Stimulated activated CD8-positive, alpha-beta memory T cell treated with anti-CD3 and anti-CD28 coated beads, Interleukin-15, amount 100 ng/mL, for 48 hours (primary cell): ENCODE measurements around the gene CLEC2L.

Experiments
- DNase-seq, 2 donors: peaks; one replicate each; pipeline ENCODE4 v3.0.0-alpha.2; 2020; ENCODE audit warnings: low read depth in 2 of 2

Gene CLEC2L

GRCh38 chr7:139575338-139575680 is 51.8 kb downstream of the CLEC2L start:
- DNase-seq: no peak

- no peak for DNase-seq
These were observed 52.9 kb downstream of the CLEC2L start for GRCh38 chr7:139576179-139576973.

DNA sequence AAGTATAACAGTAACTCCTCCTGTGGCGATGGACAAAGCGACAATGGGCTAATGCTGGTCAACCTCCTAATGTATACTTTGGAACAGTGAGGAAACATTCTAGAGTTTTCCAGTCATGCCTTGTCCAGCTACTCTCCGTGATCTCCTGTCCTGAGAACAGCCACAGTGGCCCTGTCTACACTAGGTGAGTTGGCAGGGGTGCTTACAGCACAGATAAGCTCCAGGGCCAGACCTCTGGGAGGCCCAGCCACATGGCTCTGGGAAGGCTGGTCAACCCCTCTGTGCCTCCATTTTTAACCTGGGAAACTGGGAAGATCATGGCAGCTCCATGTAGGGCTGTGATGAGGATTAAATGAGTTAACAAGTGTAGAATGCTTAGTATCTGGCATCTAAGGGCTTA is 57.0 kb downstream of the CLEC2L start:
- no peak for DNase-seq

DNA sequence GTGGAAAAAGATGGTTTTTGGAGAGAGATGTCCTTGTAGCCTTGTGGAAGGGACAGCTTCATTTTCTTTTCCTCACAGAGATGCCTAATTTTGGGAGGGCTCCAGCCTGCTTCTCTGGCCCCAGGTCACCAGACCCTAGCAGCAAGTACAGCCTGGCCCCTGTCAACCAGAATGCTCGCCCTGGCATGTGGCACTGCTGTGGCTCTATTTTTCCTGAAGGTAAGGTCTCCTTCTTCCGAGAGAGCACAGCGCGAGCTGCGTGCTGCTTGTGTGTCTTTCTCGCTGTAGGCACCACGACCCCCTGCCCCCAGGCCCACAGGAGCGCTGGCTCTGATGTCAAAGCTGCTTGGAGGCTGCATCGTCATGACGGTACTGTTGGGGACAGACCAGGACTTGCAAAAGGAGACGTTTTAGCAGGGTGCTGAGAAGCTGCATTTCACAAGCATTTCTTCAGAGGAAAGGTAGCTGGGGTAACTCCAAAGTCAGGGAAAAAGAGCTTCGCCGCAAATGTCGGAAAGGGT is 58.7 kb downstream of the CLEC2L start:
- DNase-seq: no peak

- DNase-seq: no peak
These were observed 59.2 kb downstream of the CLEC2L start for GRCh38 chr7:139582671-139583155.

DNA sequence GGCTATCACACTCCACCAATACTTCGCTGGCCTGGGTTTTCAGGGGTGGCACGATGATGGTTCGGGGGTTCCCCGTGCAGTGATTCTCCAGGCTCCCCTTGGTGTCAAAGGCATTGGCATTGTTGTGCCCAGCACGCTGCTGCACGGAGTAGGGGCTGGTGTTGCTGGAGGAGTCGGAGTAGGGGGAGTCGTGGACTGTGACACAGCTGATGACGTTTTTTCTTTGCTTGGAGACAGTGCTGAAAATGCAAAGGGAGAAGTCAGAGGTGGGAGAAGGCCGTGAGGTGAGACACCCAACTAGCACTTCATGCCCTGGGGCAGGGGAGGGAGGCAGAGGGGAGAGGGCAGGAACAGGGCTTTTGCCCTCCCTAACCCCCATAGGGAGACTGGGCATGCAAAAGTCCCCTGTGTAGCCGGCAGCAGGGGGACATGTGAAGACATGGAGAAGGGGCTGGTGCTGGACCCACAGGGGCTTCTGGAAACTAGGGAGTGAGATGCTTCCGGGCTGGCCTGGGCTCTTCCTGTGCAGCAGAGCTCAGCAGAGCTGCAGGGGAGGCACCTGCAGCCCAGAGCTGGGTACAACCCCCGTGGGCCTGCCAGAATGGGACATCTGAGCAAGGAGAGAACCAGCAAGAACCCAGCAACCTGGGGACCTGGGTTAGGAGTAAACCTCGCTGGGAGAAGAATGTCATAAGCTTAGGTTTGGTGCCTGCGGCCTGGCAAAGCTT is 60.5 kb downstream of the CLEC2L start:
- no peak for DNase-seq

DNA sequence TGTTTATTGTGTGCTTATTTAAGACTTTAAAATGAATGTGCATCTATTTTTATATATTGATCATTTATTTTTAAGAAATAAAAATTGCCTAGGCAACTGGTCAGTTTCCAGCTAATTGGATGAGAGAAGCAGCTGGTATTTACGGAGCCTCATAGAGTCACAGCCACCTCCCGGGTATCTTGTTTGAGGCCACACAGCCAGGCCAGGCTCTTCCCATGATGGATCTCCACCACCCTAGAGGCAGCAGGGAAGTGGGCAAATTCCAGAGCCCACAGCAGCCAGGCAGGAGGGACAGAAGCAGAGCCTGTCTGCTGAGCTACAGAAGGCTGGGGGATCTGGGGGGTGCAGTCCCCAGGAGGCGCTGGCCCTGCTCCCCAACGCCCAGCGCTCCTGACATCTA is 61.6 kb downstream of the CLEC2L start:
- no peak for DNase-seq

DNA sequence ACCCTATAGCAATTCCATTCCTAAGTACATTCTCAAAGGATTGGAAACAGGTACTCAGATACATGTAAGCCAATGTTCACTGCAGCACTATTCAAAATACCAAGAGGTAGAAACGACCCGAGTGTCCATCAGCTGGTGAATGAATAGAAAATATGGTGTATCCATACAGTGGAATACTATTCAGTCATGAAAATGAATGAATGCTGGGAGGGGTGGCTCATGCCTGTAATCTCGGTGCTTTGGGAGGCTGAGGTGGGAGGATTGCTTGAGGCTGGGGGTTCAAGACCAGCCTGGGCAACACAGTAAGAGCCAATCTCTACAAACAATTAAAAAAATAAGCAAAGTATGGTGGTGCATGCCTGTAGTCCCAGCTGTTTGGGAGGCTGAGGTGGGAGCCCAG is 62.8 kb downstream of the CLEC2L start:
- no peak for DNase-seq

DNA sequence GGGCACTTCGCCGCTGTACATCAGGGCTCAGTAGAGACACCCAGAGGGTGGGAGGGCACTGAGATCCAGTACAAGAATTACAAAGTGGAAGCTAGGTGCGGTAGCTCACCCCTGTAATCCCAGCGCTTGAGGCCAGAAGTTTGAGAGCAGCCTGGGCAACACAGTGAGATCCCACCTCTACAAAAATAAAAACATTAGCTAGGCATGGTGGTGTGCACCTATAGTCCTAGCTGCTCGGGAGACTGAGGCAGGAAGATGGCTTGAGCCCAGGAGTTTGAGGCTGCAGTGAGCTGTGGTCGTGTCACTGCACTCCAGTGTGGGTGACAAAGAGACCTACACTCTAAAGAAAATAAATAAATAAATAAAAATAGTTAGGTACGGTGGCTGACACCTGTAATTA is 64.0 kb downstream of the CLEC2L start:
- no peak for DNase-seq

DNA sequence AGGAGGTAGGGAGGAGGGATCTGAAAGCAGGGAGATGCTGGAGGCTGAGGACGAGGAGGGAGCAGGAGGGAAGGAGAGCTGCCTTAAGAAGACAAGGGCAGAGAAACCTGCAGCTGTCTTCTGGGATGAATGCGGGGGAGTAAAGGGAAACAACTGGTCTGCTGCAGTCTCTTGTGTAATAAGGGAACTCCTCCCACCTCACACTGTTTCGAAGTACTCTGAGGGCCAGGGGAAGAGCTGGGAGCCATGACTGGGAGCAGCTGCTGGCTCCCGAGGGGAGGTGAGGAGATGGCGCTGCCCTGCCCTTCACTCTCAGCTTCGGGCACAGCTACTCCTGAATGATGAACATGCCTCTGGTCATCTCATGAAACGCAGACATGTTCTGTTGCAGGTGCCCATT is 65.1 kb downstream of the CLEC2L start:
- no peak for DNase-seq

DNA sequence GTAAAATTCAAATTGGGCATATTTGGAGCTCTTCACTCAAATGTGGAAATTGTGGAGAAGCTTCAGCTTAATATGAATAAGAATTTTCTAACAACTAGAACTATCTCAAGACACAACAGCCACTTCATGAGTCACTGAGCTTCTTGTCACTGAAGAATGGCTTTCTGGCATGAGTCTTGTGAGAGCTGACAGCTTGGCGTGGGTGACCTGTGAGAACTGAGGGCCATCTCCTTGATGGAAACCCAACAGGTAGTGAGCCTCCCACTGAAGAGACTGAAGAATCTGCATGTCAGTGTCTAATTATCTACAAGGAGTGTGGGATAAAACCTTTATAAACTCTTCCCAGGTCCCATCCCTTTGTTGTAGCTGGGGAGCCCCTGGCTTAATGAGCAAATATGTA is 66.0 kb downstream of the CLEC2L start:
- DNase-seq: no peak

DNA sequence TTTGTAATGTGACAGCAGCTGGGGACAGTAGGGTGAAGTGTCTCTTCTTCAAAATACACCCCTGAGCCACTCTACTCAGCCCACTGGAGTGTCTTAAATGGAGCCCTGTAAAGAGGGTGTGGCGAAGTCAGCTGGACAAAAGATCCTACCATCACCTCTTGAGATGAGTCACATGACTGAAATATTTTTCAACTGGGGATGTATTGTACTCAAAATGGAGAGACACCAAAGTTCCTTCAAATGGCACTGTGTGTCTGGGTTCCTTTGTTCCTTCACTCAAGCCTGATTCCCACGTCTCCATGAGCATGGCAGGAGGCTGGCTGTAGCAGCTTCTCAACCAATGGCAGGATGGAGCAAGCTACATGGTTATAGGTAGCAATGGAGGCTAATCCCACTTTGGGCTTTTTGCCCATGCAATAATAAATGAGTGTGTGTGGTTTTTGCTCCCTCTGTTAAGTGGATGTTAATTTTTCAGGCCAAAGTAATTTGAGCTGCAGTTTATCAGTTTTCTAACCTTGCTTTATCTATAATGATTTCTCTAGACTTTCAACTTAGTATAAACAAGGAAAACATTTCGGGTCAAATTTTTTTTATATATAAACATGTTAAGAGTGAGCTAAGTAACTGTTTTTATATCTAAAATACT is 68.2 kb downstream of the CLEC2L start:
- DNase-seq: no peak

DNA sequence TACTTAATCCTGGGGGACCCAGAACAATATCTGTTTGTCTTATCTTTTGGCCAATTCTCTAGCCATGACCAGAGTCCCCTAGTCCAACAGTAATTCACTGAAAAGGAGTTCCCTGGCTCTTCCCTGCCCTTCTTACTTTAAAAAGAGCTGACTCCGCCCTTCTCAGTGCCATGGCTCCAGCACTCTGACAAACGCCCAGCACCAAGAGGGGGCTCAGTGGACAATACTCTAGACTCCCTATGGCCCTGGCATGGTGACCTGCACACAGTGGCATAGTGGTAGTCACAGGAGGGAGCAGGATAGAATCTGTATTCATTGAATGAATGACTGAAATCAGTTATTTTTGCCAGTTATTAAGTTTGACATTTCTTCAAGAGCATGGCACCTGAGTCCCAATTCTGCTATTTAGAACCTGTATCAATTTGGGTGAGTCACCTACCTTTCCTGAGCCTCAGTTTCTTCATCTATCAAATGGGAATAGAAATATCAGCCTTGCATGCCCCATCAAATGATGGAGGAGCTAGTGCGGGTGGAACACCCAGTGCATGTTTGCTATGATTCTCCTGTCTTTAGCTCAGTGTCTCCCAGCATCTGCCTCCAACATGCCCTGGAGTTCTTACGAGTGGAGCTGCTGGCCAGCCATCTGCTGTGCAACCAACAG is 69.4 kb downstream of the CLEC2L start:
- no peak for DNase-seq

DNA sequence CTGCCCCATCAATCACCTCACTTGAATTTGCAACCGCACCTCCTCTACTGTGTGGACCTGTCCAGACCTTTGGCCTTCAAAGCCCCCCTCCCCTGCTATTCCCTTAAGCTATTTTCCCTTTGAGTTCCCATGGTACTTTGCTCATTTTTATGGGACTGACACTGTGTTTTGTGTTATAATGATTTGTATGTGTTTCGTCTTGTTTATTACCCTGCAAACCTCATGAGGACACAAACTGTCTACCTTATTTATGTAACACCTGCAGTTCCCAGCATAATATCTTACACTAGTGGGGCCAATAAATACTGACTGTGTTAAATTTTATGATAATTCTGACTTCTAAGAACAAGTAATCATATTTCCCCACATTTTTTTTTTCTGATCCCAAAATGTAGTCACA is 70.6 kb downstream of the CLEC2L start:
- DNase-seq: no peak
